Cardiac muscle cell (in vitro differentiated cells and primary cell): Measurements from ENCODE around the gene KIAA1755. TPM values are rescaled to one million over a fixed set of nuclear protein-coding genes. Genes with fewer than 3 reads are reported as not detected.

Experiments
- DNase-seq, 2 donors: peaks; one replicate each; pipeline versions ENCODE4 v3.0.0 to v3.0.0-alpha.2; 2010 to 2017; ENCODE audit warnings: low read depth in 1 of 2, low spot score in 1 of 2
- H3K27ac ChIP-seq: fragments of 200-600 bp; sonication (generic); 2 replicates; pipeline ENCODE4 v1.5.1; 2016
- H3K27me3 ChIP-seq: fragments of 200-600 bp; sonication (generic); 2 replicates; pipeline ENCODE4 v1.6.0; 2016; ENCODE audit warnings: control low read depth
- H3K36me3 ChIP-seq: fragments of 200-600 bp; sonication (generic); 2 replicates; pipeline ENCODE4 v1.5.1; 2016; ENCODE audit warnings: control low read depth
- H3K4me1 ChIP-seq: fragments of 200-600 bp; sonication (generic); 2 replicates; pipeline ENCODE4 v1.8.1; 2017; ENCODE audit warnings: low read depth, mild to moderate bottlenecking, mixed run types
- H3K4me3 ChIP-seq: fragments of 200-600 bp; sonication (generic); 2 replicates; pipeline ENCODE4 v1.5.1; 2016; ENCODE audit warnings: mild to moderate bottlenecking
- H3K9me3 ChIP-seq: fragments of 200-600 bp; sonication (generic); 2 replicates; pipeline ENCODE4 v1.5.1; 2017; ENCODE audit warnings: low read depth, mild to moderate bottlenecking, control low read depth
- polyA plus RNA-seq: library from polyadenylated mRNA; unstranded; fragments of >200 nt; fragmentation: Nextera tagmentation; extraction: Ambion mirVana; gene quantifications from 2 replicates; pipeline ENCODE4 v1.2.1, GENCODE V29; 2016
- total RNA-seq: library from RNA; depleted of rRNA; stranded (reverse); fragments of >200 nt; gene quantifications from 2 replicates; pipeline ENCODE4 v1.2.3, GENCODE V29; 2016
- TF ChIP-seq, protein P1 (sequence below): IDR thresholded peaks from 2 replicates; pipeline ENCODE4 v1.5.1; 2012; ENCODE audit warnings: low read depth, mild to moderate bottlenecking, low read length

Gene KIAA1755
- total and polyA plus RNA-seq, 2 experiments from 2014 or later = not detected

DNA sequence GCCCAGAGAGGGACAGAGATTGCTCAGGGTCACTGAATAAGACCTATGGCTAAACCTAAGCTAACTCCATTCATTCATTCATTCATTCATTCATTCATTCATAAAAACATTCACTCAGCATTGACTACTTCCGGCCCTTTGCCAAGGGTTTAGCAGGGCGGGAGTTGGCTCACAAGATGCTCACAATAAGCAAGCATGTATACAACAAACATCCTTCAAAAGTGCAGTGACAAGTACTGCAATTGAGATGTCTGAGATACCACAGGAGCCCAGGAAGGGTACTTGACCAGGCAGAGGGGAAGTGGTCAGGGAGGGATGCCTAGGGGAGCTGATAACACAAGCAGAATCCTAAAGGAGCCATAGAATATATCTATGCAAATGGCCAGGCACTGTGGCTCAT, 18.2 kb upstream of the KIAA1755 start:
- Histone ChIP-seq H3K9me3 (no peaks in the 10 kb centered on the region), H3K4me1 (no peaks in the 10 kb centered on the region), H3K27me3 (no peaks in the 10 kb centered on the region), H3K4me3 (no peak overlapping the region), H3K36me3 (no peaks in the 10 kb centered on the region), H3K27ac (no peak overlapping the region)
- TF ChIP-seq, protein P1, sequence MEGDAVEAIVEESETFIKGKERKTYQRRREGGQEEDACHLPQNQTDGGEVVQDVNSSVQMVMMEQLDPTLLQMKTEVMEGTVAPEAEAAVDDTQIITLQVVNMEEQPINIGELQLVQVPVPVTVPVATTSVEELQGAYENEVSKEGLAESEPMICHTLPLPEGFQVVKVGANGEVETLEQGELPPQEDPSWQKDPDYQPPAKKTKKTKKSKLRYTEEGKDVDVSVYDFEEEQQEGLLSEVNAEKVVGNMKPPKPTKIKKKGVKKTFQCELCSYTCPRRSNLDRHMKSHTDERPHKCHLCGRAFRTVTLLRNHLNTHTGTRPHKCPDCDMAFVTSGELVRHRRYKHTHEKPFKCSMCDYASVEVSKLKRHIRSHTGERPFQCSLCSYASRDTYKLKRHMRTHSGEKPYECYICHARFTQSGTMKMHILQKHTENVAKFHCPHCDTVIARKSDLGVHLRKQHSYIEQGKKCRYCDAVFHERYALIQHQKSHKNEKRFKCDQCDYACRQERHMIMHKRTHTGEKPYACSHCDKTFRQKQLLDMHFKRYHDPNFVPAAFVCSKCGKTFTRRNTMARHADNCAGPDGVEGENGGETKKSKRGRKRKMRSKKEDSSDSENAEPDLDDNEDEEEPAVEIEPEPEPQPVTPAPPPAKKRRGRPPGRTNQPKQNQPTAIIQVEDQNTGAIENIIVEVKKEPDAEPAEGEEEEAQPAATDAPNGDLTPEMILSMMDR = no peak
- DNase-seq = no peak

DNA sequence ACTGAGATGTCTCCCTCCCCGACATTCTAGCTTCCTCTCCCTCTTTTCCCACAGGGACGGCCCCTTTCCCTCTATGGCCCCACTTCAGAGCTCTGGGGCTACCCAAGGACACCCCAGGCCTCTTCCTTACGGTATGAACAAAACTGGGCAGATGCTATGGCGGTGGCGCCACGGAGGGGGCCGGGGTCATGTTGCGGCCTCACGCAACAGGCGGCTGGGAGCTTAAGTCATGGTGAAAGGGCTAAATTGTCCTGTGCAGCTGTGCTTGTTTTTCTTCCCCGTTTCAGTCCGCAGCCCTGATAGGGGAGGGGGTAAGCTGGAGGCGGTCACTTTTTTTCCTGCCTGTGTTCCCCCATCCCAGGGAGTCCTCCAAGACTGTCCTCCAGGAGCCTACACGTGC, 17.6 kb upstream of the KIAA1755 start:
- Histone ChIP-seq H3K27ac (no peak overlapping the region), H3K4me3 (no peak overlapping the region), H3K9me3 (no peaks in the 10 kb centered on the region), H3K27me3 (no peaks in the 10 kb centered on the region), H3K4me1 (no peaks in the 10 kb centered on the region), H3K36me3 (no peaks in the 10 kb centered on the region)
- no peak for DNase-seq
- TF ChIP-seq, protein P1 = no peak

DNA sequence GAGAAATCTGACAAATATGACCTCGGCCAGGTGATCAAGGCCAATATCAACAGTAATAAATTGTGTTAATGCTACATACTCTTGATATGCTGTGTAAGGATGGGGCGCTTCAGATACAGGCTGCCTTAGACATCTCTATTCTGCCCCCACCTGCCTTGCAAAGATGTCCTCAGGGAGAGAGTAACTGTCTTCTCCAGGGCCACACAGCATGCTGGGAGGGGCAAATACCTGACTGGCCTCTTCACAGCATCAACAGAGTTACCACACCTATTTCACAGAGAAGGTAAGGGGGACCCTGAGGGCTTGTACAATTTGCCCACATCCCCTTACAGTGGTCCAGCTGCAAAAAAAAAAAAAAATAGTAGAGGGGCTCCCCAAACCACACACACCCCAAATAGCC, 17.2 kb upstream of the KIAA1755 start:
- H3K4me3 ChIP-seq = no peak overlapping the region
- no peaks in the 10 kb centered on the region for H3K27me3 ChIP-seq
- no peak overlapping the region for H3K27ac ChIP-seq
- H3K4me1 ChIP-seq = no peaks in the 10 kb centered on the region
- TF ChIP-seq, protein P1 = no peak
- no peak for DNase-seq
- H3K36me3 ChIP-seq = no peaks in the 10 kb centered on the region
- no peaks in the 10 kb centered on the region for H3K9me3 ChIP-seq

DNA sequence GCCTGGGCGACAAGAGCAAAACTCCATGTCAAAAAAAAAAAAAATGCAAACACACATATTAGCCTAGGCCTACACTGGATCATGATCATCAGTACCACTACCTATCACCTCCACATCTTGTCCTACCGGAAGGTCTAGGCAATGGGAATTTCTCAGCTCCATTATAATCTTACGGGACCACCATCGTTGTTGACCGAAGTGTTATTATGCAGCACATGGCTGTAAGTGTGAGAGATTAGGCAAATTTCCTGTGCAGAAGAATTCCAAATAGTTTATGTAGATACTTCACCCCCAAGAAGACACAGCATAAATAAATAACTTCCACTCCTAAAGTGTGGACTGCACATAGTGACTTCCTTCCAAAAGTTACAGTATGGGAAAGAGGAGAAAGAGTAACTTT, 16.8 kb upstream of the KIAA1755 start:
- Histone ChIP-seq H3K4me1 (no peaks in the 10 kb centered on the region), H3K36me3 (no peaks in the 10 kb centered on the region), H3K27me3 (no peaks in the 10 kb centered on the region), H3K9me3 (no peaks in the 10 kb centered on the region), H3K27ac (no peak overlapping the region), H3K4me3 (no peak overlapping the region)
- TF ChIP-seq, protein P1 = no peak
- DNase-seq = no peak

DNA sequence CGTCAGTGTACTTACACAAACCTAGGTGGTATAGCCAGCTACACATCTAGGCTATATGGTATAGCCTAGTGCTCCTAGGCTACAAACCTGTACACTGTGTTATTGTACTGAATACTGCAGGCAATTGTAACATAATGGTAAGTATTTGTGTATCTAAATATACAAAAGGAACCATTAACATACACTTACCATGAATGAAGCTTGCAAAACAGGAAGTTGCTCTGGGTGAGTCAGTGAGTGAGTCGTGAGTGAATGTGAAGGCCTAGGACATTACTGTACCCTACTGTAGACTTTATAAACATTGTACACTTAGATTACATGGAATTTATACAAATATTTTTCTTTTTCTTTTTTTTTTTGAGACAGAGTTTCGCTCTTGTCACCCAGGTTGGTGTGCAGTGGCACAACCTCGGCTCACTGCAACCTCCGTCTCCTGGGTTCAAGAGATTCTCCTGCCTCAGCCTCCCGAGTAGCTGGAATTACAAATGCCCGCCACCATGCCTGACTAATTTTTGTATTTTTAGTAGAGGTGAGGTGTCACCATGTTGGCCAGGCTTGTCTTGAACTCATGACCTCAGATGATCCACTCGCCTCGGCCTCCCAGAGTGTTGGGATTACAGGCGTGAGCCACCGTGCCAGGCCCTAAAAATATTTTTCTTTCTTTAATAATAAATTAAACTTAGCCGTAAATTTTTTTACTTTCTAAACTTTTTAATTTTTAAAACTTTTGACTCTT, 15.4 kb upstream of the KIAA1755 start:
- Histone ChIP-seq H3K4me1 (no peaks in the 10 kb centered on the region), H3K9me3 (no peaks in the 10 kb centered on the region)

More for the DNA sequence above, 15.4 kb upstream of the KIAA1755 start:
- Histone ChIP-seq H3K27me3 (no peaks in the 10 kb centered on the region), H3K27ac (no peak overlapping the region), H3K36me3 (no peaks in the 10 kb centered on the region), H3K4me3 (no peak overlapping the region)
- TF ChIP-seq, protein P1 = no peak
- peak in 1 of 2 donors; percentile 81 for DNase-seq
